Measurements from ENCODE around the gene TOPAZ1.

DNA sequence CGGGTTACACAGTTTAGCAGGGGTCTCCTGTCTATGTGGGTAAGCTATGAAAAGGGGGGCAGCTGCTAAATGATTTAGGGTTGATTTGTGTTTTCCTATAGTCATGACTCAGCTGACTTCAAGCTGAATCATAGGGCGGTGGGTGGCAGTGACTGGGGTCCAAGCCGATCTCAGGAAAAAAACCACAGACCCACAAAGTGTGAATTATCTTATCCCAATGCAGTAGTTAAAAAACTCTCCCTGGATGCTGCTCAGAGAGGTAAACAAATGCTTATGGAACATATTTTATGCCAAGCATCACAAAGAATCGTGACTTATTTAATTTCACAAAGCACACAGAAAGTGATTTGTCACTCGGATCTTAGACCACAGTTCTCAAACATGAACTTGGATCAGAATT, 18.4 kb upstream of the TOPAZ1 start:
- TF ChIP-seq EZH2 (IDR thresholded peaks at IDR 0.05) (no peak), POLR2AphosphoS5 (IDR thresholded peaks at IDR 0.05; ENCODE audit: borderline replicate concordance, low read depth, low read length) (no peak), FOXP2 (optimal IDR thresholded peaks at IDR 0.05; ENCODE audit: control extremely low read depth, extremely low read length, insufficient read depth) (no peak)

All from SK-N-MC (cell line).